HK-2 (cell line): ENCODE measurements around the gene SAE1.
A peak's percentile ranks its signal among the peaks of the same experiment; 100 is the strongest.

ENCODE experiments used
- DNase-seq: peaks from one replicate; pipeline ENCODE4 v3.0.0-alpha.2; 2018; ENCODE audit not compliant: unreplicated experiment

The SAE1 gene

GRCh38 chr19:47161876-47162489 is 31.3 kb downstream of the SAE1 start:
- DNase-seq, result no peak

GRCh38 chr19:47168065-47168464 is 37.4 kb downstream of the SAE1 start:
- no peak for DNase-seq

- DNase-seq, result no peak
Measured at GRCh38 chr19:47172666-47173455, 42.2 kb downstream of the SAE1 start.

GRCh38 chr19:47176071-47176626 is 45.5 kb downstream of the SAE1 start:
- DNase-seq, result no peak

- DNase-seq, result no peak
Measured at GRCh38 chr19:47176627-47177090, 46.0 kb downstream of the SAE1 start.

- no peak for DNase-seq
Measured at GRCh38 chr19:47179653-47180310, 49.1 kb downstream of the SAE1 start.

GRCh38 chr19:47183601-47184000 is 53.0 kb downstream of the SAE1 start:
- no peak for DNase-seq

- DNase-seq, result no peak
Measured at GRCh38 chr19:47186446-47187334, 56.1 kb downstream of the SAE1 start.

- DNase-seq, result no peak
Measured at GRCh38 chr19:47187335-47187655, 56.7 kb downstream of the SAE1 start.

GRCh38 chr19:47187797-47188196 is 57.2 kb downstream of the SAE1 start:
- DNase-seq, result no peak

GRCh38 chr19:47188507-47189033 is 57.9 kb downstream of the SAE1 start:
- no peak for DNase-seq

GRCh38 chr19:47190167-47190727 is 59.6 kb downstream of the SAE1 start:
- peak; percentile 74 for DNase-seq

- no peak for DNase-seq
Measured at GRCh38 chr19:47195434-47195833, 64.8 kb downstream of the SAE1 start.

- no peak for DNase-seq
Measured at GRCh38 chr19:47197141-47197540, 66.5 kb downstream of the SAE1 start.

- no peak for DNase-seq
Measured at GRCh38 chr19:47200530-47200929, 69.9 kb downstream of the SAE1 start.

GRCh38 chr19:47203254-47203653 is 72.6 kb downstream of the SAE1 start:
- DNase-seq, result no peak

GRCh38 chr19:47209319-47210179 is 78.9 kb downstream of the SAE1 start:
- no peak for DNase-seq

- DNase-seq, result no peak
Measured at GRCh38 chr19:47210180-47210490, 79.5 kb downstream of the SAE1 start.

- DNase-seq, result peak; percentile 71
Measured at GRCh38 chr19:47210689-47211316, 80.2 kb downstream of the SAE1 start.

- no peak for DNase-seq
Measured at GRCh38 chr19:47215581-47215980, 84.9 kb downstream of the SAE1 start.
